Hepatocyte (in vitro differentiated cells): Measurements from ENCODE around the gene TXNDC11. TPM values are rescaled to one million over a fixed set of nuclear protein-coding genes. Genes with fewer than 3 reads are reported as not detected.

Experiments
- DNase-seq: peaks from one replicate; pipeline ENCODE4 v3.0.0-alpha.2; 2016; ENCODE audit warnings: low spot score
- H2AFZ ChIP-seq: fragments of 200-600 bp; sonication (generic); 2 replicates; pipeline ENCODE4 v1.6.0; 2016; ENCODE audit warnings: antibody characterized with exemption, mild to moderate bottlenecking
- H3K27ac ChIP-seq: fragments of 200-600 bp; sonication (generic); 2 replicates; pipeline ENCODE4 v1.5.1; 2016; ENCODE audit warnings: mild to moderate bottlenecking
- H3K27me3 ChIP-seq: fragments of 200-600 bp; sonication (generic); 2 replicates; pipeline ENCODE4 v1.6.1; 2016
- H3K36me3 ChIP-seq: fragments of 200-600 bp; sonication (generic); replicated peaks from 2 replicates; pipeline ENCODE4 v1.5.1; 2016; ENCODE audit warnings: low read depth; ENCODE audit not compliant: insufficient read depth
- H3K4me1 ChIP-seq: fragments of 200-600 bp; sonication (generic); 2 replicates; pipeline ENCODE4 v1.5.1; 2016; ENCODE audit warnings: mild to moderate bottlenecking, moderate library complexity; ENCODE audit not compliant: insufficient read depth
- H3K4me2 ChIP-seq: fragments of 200-600 bp; sonication (generic); 2 replicates; pipeline ENCODE4 v1.6.0; 2016
- H3K4me3 ChIP-seq: fragments of 200-600 bp; sonication (generic); 2 replicates; pipeline ENCODE4 v1.5.1; 2016; ENCODE audit warnings: mild to moderate bottlenecking
- H3K79me2 ChIP-seq: fragments of 200-600 bp; sonication (generic); 2 replicates; pipeline ENCODE4 v1.6.0; 2017; ENCODE audit warnings: mild to moderate bottlenecking
- H3K9me2 ChIP-seq: fragments of 200-600 bp; sonication (generic); replicated peaks from 2 replicates; pipeline ENCODE4 v1.6.0; 2017; ENCODE audit warnings: mild to moderate bottlenecking; ENCODE audit not compliant: insufficient read depth
- H3K9me3 ChIP-seq: fragments of 200-600 bp; sonication (generic); 2 replicates; pipeline ENCODE4 v1.5.1; 2016; ENCODE audit warnings: low read depth, mild to moderate bottlenecking
- H4K20me1 ChIP-seq: fragments of 200-600 bp; sonication (generic); 2 replicates; pipeline ENCODE4 v1.6.0; 2016; ENCODE audit warnings: mild to moderate bottlenecking; ENCODE audit not compliant: insufficient read depth, poor library complexity, severe bottlenecking
- EZH2 ChIP-seq: fragments of 200-600 bp; sonication (generic); IDR thresholded peaks from 2 replicates; pipeline ENCODE4 v1.6.1; 2016; ENCODE audit warnings: antibody characterized with exemption, mild to moderate bottlenecking, borderline replicate concordance
- EZH2phosphoT487 ChIP-seq: fragments of 200-600 bp; sonication (generic); IDR thresholded peaks from one replicate; pipeline ENCODE4 v1.6.1; 2018; ENCODE audit warnings: antibody characterized with exemption, mild to moderate bottlenecking, low read depth, moderate library complexity; ENCODE audit not compliant: unreplicated experiment, severe bottlenecking
- WGBS: methylation state at CpG from one replicate; pipeline ENCODE4 v1.1.6; 2016; ENCODE audit warnings: low lambda C conversion rate; ENCODE audit errors: missing lambda C conversion rate; 5-methylcytosine and 5-hydroxymethylcytosine counted together
- polyA plus RNA-seq: library from polyadenylated mRNA; unstranded; fragments of >200 nt; fragmentation: Nextera tagmentation; extraction: Ambion mirVana; gene quantifications from 2 replicates; pipeline ENCODE4 v1.2.1, GENCODE V29; 2016
- total RNA-seq: library from RNA; depleted of rRNA; stranded (reverse); fragments of >200 nt; gene quantifications from 2 replicates; pipeline ENCODE4 v1.2.3, GENCODE V29; 2014
- TF ChIP-seq, protein P1 (sequence below): fragments of 200-600 bp; sonication (generic); IDR thresholded peaks from 2 replicates; pipeline ENCODE4 v1.5.1; 2016; ENCODE audit warnings: antibody characterized with exemption, mild to moderate bottlenecking; ENCODE audit not compliant: poor library complexity

The TXNDC11 gene
- total and polyA plus RNA-seq, 2 experiments from 2014 or later, result 58.5 to 59.4 TPM

- H3K4me2 ChIP-seq, result no peak overlapping the region
- no peak overlapping the region for H3K27ac ChIP-seq
- H4K20me1 ChIP-seq, result peaks cover 21% of the 10 kb centered on the region
- WGBS, result 83% methylated on average over 11 of the region's 11 CpGs
- no peak overlapping the region for H3K4me3 ChIP-seq
- TF ChIP-seq EZH2phosphoT487, result no peak
- no peak for TF ChIP-seq EZH2
- TF ChIP-seq, protein P1, sequence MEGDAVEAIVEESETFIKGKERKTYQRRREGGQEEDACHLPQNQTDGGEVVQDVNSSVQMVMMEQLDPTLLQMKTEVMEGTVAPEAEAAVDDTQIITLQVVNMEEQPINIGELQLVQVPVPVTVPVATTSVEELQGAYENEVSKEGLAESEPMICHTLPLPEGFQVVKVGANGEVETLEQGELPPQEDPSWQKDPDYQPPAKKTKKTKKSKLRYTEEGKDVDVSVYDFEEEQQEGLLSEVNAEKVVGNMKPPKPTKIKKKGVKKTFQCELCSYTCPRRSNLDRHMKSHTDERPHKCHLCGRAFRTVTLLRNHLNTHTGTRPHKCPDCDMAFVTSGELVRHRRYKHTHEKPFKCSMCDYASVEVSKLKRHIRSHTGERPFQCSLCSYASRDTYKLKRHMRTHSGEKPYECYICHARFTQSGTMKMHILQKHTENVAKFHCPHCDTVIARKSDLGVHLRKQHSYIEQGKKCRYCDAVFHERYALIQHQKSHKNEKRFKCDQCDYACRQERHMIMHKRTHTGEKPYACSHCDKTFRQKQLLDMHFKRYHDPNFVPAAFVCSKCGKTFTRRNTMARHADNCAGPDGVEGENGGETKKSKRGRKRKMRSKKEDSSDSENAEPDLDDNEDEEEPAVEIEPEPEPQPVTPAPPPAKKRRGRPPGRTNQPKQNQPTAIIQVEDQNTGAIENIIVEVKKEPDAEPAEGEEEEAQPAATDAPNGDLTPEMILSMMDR, result no peak
- H3K9me2 ChIP-seq, result no peaks in the 10 kb centered on the region
- H3K9me3 ChIP-seq, result no peaks in the 10 kb centered on the region
- H3K27me3 ChIP-seq, result no peaks in the 10 kb centered on the region
- no peak overlapping the region for H2AFZ ChIP-seq
- DNase-seq, result no peak
- H3K4me1 ChIP-seq, result no peaks in the 10 kb centered on the region
- no peaks in the 10 kb centered on the region for H3K36me3 ChIP-seq
- peaks cover 36% of the 10 kb centered on the region for H3K79me2 ChIP-seq
Observed at GRCh38 chr16:11683145-11683544, 59.5 kb downstream of the TXNDC11 start.

- no peaks in the 10 kb centered on the region for H3K36me3 ChIP-seq
- WGBS, result 87% methylated on average over 5 of the region's 5 CpGs
Observed at GRCh38 chr16:11682655-11683096, 60.0 kb downstream of the TXNDC11 start.

GRCh38 chr16:11681976-11682654, 60.5 kb downstream of the TXNDC11 start:
- Histone ChIP-seq H3K9me3 (no peaks in the 10 kb centered on the region), H3K4me1 (no peaks in the 10 kb centered on the region), H3K27me3 (no peaks in the 10 kb centered on the region), H3K4me2 (no peak overlapping the region), H3K36me3 (no peaks in the 10 kb centered on the region), H3K27ac (no peak overlapping the region), H3K79me2 (peaks cover 34% of the 10 kb centered on the region), H2AFZ (no peak overlapping the region), H3K9me2 (no peaks in the 10 kb centered on the region), H4K20me1 (peaks cover 21% of the 10 kb centered on the region), H3K4me3 (no peak overlapping the region)
- 87% methylated on average over 12 of the region's 12 CpGs for WGBS
- no peak for DNase-seq
- TF ChIP-seq EZH2phosphoT487 (no peak), EZH2 (no peak)
- TF ChIP-seq, protein P1, result no peak

More at GRCh38 chr16:11682655-11683096, 60.0 kb downstream of the TXNDC11 start:
- no peak overlapping the region for H3K4me3 ChIP-seq
- no peak overlapping the region for H2AFZ ChIP-seq
- H3K4me2 ChIP-seq, result no peak overlapping the region
- no peak for DNase-seq
- H3K4me1 ChIP-seq, result no peaks in the 10 kb centered on the region
- no peaks in the 10 kb centered on the region for H3K9me3 ChIP-seq
- H3K27me3 ChIP-seq, result no peaks in the 10 kb centered on the region
- H4K20me1 ChIP-seq, result peaks cover 21% of the 10 kb centered on the region
- TF ChIP-seq, protein P1, result no peak
- TF ChIP-seq EZH2phosphoT487 (no peak), EZH2 (no peak)
- peaks cover 34% of the 10 kb centered on the region for H3K79me2 ChIP-seq
- no peaks in the 10 kb centered on the region for H3K9me2 ChIP-seq
- H3K27ac ChIP-seq, result no peak overlapping the region
